Measurements from ENCODE around the gene GPD1. TPM values are rescaled to one million over a fixed set of nuclear protein-coding genes. Genes with fewer than 3 reads are reported as not detected.
"Not testable (repeated sequence)": the region's sequence is repeated elsewhere in the genome, so short reads cannot be mapped to it uniquely, and the experiment has no call there.

GPD1 gene
- total RNA-seq, 1 donor from 2014 or later = not detected

DNA sequence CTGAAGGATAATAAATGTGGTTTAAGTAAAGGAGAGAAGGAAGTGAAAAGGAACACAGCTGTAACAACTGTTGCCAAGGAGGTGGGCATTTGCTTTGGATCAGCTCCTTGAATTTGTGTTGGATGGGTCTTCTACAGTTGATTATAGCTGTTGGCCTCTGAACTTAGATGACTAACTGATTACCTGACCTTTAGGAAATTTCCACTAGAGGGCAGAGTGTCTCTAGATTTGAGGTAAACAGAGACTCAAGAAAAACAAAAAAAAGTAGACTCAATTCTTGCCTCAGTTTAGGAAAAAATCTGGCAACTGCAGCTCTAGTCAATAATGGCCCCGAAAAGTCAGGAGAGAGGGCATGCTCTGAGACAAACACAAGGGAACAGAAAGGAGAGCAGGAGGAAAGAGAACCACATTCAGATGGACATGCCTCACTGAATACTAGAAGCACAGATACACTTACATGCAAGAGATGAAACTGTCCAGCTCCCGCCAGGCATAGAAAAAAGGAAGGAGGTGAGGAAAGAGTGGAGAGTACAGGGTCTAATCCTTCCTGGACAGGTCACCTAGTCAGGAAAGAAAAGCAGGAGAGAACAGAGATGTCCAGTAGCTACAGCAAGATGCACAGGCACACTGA lies 28.8 kb downstream of the GPD1 start:
- peak; percentile 80 for DNase-seq

- no peak for DNase-seq
These were observed 39.2 kb downstream of the GPD1 start for GRCh38 chr12:50142993-50143392.

DNA sequence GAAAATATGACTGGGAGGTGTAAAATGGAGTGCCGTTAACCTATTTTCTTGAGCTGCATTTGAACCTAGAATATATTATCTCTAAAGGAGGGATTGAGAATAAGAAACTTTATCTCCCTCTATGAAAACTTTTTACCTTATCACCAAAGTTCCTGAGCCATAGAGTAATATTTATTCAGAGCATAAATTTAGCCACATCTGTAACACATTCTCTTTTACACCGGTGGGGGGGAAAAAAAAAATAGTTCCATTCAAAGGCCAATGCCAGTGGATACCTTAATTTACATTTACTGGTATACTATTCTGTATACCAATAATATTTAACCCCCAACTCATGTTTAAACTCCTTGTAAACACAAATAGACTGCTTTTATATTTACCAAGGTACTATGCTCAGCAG lies 41.6 kb downstream of the GPD1 start:
- DNase-seq = no peak

DNA sequence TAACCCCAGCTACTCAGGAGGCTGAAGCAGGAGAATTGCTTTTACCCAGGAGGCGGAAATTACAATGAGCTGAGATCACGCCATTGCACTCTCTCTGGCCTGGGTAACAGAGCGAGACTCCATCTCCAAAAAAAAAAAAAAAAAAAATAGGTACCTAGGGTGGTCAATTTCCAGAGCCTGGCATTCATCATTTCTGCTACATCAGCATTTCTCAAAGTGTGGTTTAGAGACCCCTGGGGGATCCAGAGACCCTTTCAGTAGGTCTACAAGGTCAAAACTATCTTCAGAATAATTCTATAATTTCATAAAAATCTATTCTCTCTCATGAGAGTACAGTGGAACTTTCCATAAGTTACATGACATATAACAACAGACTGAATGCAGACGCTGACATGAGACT lies 43.5 kb downstream of the GPD1 start:
- DNase-seq = no peak

GRCh38 chr12:50148011-50148410 lies 44.2 kb downstream of the GPD1 start:
- DNase-seq = not testable (repeated sequence)

DNA sequence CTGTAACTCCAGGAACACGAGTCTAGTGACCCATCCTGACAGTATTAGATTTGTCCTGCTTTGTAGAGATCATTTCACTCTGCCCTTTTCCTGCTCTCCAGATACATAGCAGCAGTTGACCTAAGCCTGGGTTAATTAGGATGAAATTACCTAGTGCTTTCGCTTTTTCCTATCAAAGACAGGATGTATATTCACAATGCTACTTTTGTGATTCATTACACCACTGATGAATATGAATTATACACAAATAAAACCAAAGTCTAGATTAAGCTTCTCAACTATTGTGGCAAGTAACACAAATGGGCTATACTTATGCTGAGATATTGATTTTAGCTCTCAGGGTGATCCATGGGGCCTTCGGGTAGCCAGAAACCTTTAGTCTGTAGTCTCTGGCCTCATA lies 45.5 kb downstream of the GPD1 start:
- DNase-seq = peak; percentile 35

GRCh38 chr12:50151047-50151687 lies 47.4 kb downstream of the GPD1 start:
- DNase-seq = no peak

- not testable (repeated sequence) for DNase-seq
These were observed 51.1 kb downstream of the GPD1 start for GRCh38 chr12:50154947-50155346.

DNA sequence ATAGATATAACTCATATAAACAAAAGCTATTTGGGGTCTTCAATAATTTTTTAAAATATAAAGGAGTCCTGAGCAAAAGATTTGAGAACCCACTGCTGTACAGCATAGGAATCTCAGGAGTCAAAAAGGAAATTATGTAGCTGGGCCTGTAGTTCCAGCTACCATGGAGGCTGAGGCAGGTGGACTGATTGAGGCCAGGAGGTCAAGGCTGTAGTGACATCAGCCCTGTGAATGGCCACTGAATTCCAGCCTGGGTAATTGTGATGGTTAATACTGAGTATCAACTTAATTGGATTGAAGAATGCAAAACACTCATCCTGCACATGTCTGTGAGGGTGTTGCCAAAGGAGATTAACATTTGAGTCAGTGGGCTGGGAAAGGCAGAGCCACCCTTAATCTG lies 52.8 kb downstream of the GPD1 start:
- DNase-seq = no peak

- DNase-seq = no peak
These were observed 53.5 kb downstream of the GPD1 start for GRCh38 chr12:50157259-50157658.

GRCh38 chr12:50160643-50161042 lies 56.8 kb downstream of the GPD1 start:
- no peak for DNase-seq

Other genes starting within 250 kb of the GPD1 start
- gene FAIM2, start 200.1 kb upstream of the GPD1 start, total RNA-seq = not detected in 2 replicates
- gene AQP2, start 153.3 kb upstream of the GPD1 start, total RNA-seq = not detected in 2 replicates
- gene AQP5, start 142.1 kb upstream of the GPD1 start, total RNA-seq = 0.47 and 1.4 TPM in 2 replicates
- gene AQP6, start 131.1 kb upstream of the GPD1 start, total RNA-seq = 0.05 TPM in 1 of 2 replicates, not detected in the other
- gene RACGAP1, start 78.5 kb upstream of the GPD1 start, total RNA-seq = 19.9 and 67.1 TPM in 2 replicates
- gene ASIC1, start 46.4 kb upstream of the GPD1 start, total RNA-seq = under 0.01 and 0.14 TPM in 2 replicates
- gene SMARCD1, start 18.7 kb upstream of the GPD1 start, total RNA-seq = 70.1 and 163 TPM in 2 replicates
- gene COX14, start 8.2 kb downstream of the GPD1 start, total RNA-seq = 23.4 and 45.1 TPM in 2 replicates
- 24.5 and 46.0 TPM in 2 replicates for gene CERS5, start 63.4 kb downstream of the GPD1 start, total RNA-seq
- 30.8 and 69.7 TPM in 2 replicates for gene LIMA1, start 179.5 kb downstream of the GPD1 start, total RNA-seq

Data from dermis blood vessel endothelial cell (primary cell).